ENCODE results near the gene GULP1. TPM values are rescaled to one million over a fixed set of nuclear protein-coding genes. Genes with fewer than 3 reads are reported as not detected.

The GULP1 gene
- total RNA-seq, 4 donors from 2014 or later: 14.3 to 128 (median 95.7) TPM

GRCh38 chr2:188327518-188328213 lies 36.0 kb downstream of the GULP1 start:
- TF ChIP-seq CTCF (IDR thresholded peaks at IDR 0.05) (no peak), POLR2A (IDR thresholded peaks at IDR 0.05) (no peak)
- no peaks in the 10 kb centered on the region for H3K27me3 ChIP-seq
- no peaks in the 10 kb centered on the region for H3K9me3 ChIP-seq
- no peak overlapping the region for H3K27ac ChIP-seq
- H3K4me3 ChIP-seq: no peak overlapping the region
- H3K36me3 ChIP-seq: no peaks in the 10 kb centered on the region
- intact Hi-C loops (cut with DNase I; ENCODE audit: low total_unique reads): no loop called here
- H3K4me1 ChIP-seq: no peaks in the 10 kb centered on the region
- no peak for DNase-seq

GRCh38 chr2:188328419-188328818 lies 36.7 kb downstream of the GULP1 start:
- H3K36me3 ChIP-seq: no peaks in the 10 kb centered on the region
- no peaks in the 10 kb centered on the region for H3K4me1 ChIP-seq
- intact Hi-C loops (cut with DNase I; ENCODE audit: low total_unique reads): no loop called here
- TF ChIP-seq CTCF (IDR thresholded peaks at IDR 0.05): no peak
- H3K9me3 ChIP-seq: no peaks in the 10 kb centered on the region
- no peaks in the 10 kb centered on the region for H3K27me3 ChIP-seq
- DNase-seq: no peak
- no peak overlapping the region for H3K27ac ChIP-seq
- no peak overlapping the region for H3K4me3 ChIP-seq

GRCh38 chr2:188330316-188331053 lies 38.8 kb downstream of the GULP1 start:
- no peak overlapping the region for H3K4me3 ChIP-seq
- H3K36me3 ChIP-seq: no peaks in the 10 kb centered on the region
- H3K9me3 ChIP-seq: no peaks in the 10 kb centered on the region
- intact Hi-C loops (cut with DNase I; ENCODE audit: low total_unique reads): no loop called here
- peaks cover 0 to 4% of the 10 kb centered on the region in 2 donors for H3K4me1 ChIP-seq
- H3K27me3 ChIP-seq: no peaks in the 10 kb centered on the region
- no peak overlapping the region for H3K27ac ChIP-seq
- no peak for TF ChIP-seq CTCF (IDR thresholded peaks at IDR 0.05)
- TF ChIP-seq POLR2A (IDR thresholded peaks at IDR 0.05): no peak
- no peak for DNase-seq

- Histone ChIP-seq H3K4me1 (peaks cover 0 to 4% of the 10 kb centered on the region in 2 donors), H3K36me3 (no peaks in the 10 kb centered on the region), H3K27me3 (no peaks in the 10 kb centered on the region), H3K4me3 (no peak overlapping the region), H3K9me3 (no peaks in the 10 kb centered on the region), H3K27ac (no peak overlapping the region)
- TF ChIP-seq POLR2A (IDR thresholded peaks at IDR 0.05) (no peak), CTCF (IDR thresholded peaks at IDR 0.05) (no peak)
- intact Hi-C loops (cut with DNase I; ENCODE audit: low total_unique reads): no loop called here
- DNase-seq: no peak
These were observed 40.9 kb downstream of the GULP1 start for GRCh38 chr2:188332619-188333018.

Data from uterus (tissue), 4 donors.